Activated CD4-positive, CD25-positive, alpha-beta regulatory T cell treated with anti-CD3 and anti-CD28 coated beads, Interleukin-2, amount 50 U/mL, for 72 hours (primary cell): ENCODE measurements around the gene BFSP2.

Experiments
- DNase-seq: peaks from one replicate; pipeline ENCODE4 v3.0.0; 2021

Gene BFSP2

GRCh38 chr3:133400006-133400515 lies at the start of gene BFSP2:
Gene BFSP2, plus strand, starts transcription at chr3:133400056. Its CDS starts 28 bp downstream, at chr3:133400084.
- no peak for DNase-seq

- DNase-seq, result no peak
Measured at GRCh38 chr3:133354721-133355120, 45.1 kb upstream of the BFSP2 start.

GRCh38 chr3:133360476-133360875 lies 39.4 kb upstream of the BFSP2 start:
- DNase-seq, result no peak

GRCh38 chr3:133361011-133361410 lies 38.8 kb upstream of the BFSP2 start:
- no peak for DNase-seq

- DNase-seq, result no peak
Measured at GRCh38 chr3:133361435-133361834, 38.4 kb upstream of the BFSP2 start.

- no peak for DNase-seq
Measured at GRCh38 chr3:133362539-133362938, 37.3 kb upstream of the BFSP2 start.

- DNase-seq, result no peak
Measured at GRCh38 chr3:133364704-133365103, 35.2 kb upstream of the BFSP2 start.

GRCh38 chr3:133366921-133367320 lies 32.9 kb upstream of the BFSP2 start:
- no peak for DNase-seq

GRCh38 chr3:133367403-133367802 lies 32.5 kb upstream of the BFSP2 start:
- DNase-seq, result no peak

GRCh38 chr3:133367956-133368355 lies 31.9 kb upstream of the BFSP2 start:
- DNase-seq, result no peak

GRCh38 chr3:133368371-133369067 lies 31.3 kb upstream of the BFSP2 start:
- DNase-seq, result no peak

GRCh38 chr3:133369068-133369440 lies 30.8 kb upstream of the BFSP2 start:
- no peak for DNase-seq

- no peak for DNase-seq
Measured at GRCh38 chr3:133371181-133371580, 28.7 kb upstream of the BFSP2 start.

GRCh38 chr3:133371676-133372075 lies 28.2 kb upstream of the BFSP2 start:
- DNase-seq, result no peak

- no peak for DNase-seq
Measured at GRCh38 chr3:133374708-133375402, 25.0 kb upstream of the BFSP2 start.

GRCh38 chr3:133375403-133375745 lies 24.5 kb upstream of the BFSP2 start:
- DNase-seq, result no peak

- no peak for DNase-seq
Measured at GRCh38 chr3:133376810-133377209, 23.0 kb upstream of the BFSP2 start.

- DNase-seq, result no peak
Measured at GRCh38 chr3:133377396-133377795, 22.5 kb upstream of the BFSP2 start.

- no peak for DNase-seq
Measured at GRCh38 chr3:133379926-133380325, 19.9 kb upstream of the BFSP2 start.

- DNase-seq, result no peak
Measured at GRCh38 chr3:133380481-133381225, 19.2 kb upstream of the BFSP2 start.

GRCh38 chr3:133381346-133382109 lies 18.3 kb upstream of the BFSP2 start:
- no peak for DNase-seq

GRCh38 chr3:133383175-133383574 lies 16.7 kb upstream of the BFSP2 start:
- no peak for DNase-seq

- DNase-seq, result no peak
Measured at GRCh38 chr3:133383741-133384140, 16.1 kb upstream of the BFSP2 start.
